Lower leg skin (tissue), 4 donors: Measurements from ENCODE around the gene TNFAIP2. TPM values are rescaled to one million over a fixed set of nuclear protein-coding genes. Genes with fewer than 3 reads are reported as not detected.

Experiments
- DNase-seq, 2 donors: peaks; one replicate each; pipeline ENCODE4 v3.0.0-alpha.2; 2019; ENCODE audit warnings: low spot score in 2 of 2
- H3K4me3 ChIP-seq: fragments of 200-600 bp; sonication (generic); 2 replicates; pipeline ENCODE4 v1.5.1; 2017; ENCODE audit warnings: mild to moderate bottlenecking, low read depth; ENCODE audit not compliant: poor library complexity, severe bottlenecking
- CTCF ChIP-seq, 3 donors: fragments of 450-650 bp; IDR thresholded peaks; one replicate each; pipeline ENCODE4 v1.5.1; 2016; ENCODE audit warnings: antibody characterized with exemption in 3 of 3, mild to moderate bottlenecking in 3 of 3, moderate library complexity in 2 of 3
- POLR2A ChIP-seq, 2 donors: fragments of 450-650 bp; IDR thresholded peaks; one replicate each; pipeline ENCODE4 v1.6.1; 2016 to 2017; ENCODE audit warnings: antibody characterized with exemption in 2 of 2, mild to moderate bottlenecking in 1 of 2, moderate library complexity in 1 of 2
- WGBS, 2 donors: methylation state at CpG; one replicate each; pipeline ENCODE4 v1.1.5; 2018; 5-methylcytosine and 5-hydroxymethylcytosine counted together
- intact Hi-C: fragments of 100-400 bp; cut with DNase I; formaldehyde crosslinking; loops from one replicate; pipeline ENCODE4 v1.15.0; 2023; ENCODE audit warnings: low total_unique reads
- total RNA-seq, 4 donors: library from RNA; depleted of rRNA; stranded (reverse); fragments of >200 nt; gene quantifications; one replicate each; pipeline ENCODE4 v1.1.0, GENCODE V29; 2016

Gene TNFAIP2
- total RNA-seq, 4 donors from 2014 or later, result 8.2 to 33.6 (median 20.3) TPM

DNA sequence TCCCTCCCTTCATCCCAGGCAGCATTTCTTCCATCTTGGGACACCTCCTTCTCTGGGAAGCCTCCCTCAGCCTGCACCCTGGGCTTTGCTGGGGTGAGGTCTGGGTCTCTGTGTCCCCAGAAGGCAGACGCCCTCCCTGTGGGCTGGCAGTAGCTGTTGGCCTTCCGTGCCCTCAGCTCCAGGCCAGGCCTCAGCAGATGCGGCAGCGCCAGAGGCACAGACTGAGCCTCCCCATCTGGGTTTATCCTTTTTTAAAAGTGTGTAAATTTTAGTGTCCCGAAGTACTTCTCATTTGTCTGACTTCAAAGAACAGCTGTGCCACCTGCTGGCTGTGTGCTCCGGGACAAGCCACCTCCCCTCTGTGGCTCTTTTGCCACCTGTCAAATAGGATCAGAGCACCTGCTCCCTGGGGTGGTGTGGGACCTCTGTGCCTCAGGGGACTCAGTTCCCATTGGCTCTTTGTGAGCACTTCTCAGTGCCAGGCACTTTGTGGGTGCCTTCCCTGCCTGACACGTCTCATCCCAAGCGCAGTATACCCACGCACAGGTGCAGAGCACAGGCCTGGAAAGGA lies 17.6 kb upstream of the TNFAIP2 start:
- no peak for DNase-seq
- intact Hi-C loops, result loop anchor here (5.0 kb wide), 1 partner anchor 187 kb away; no protein-coding TSS in a partner anchor
- 41 to 49% methylated on average over 8 to 9 of the region's 9 CpGs for WGBS, 2 donors
- TF ChIP-seq CTCF (IDR thresholded peaks at IDR 0.05), result no peak
- TF ChIP-seq POLR2A (IDR thresholded peaks at IDR 0.05), result no peak
- no peak overlapping the region for H3K4me3 ChIP-seq

DNA sequence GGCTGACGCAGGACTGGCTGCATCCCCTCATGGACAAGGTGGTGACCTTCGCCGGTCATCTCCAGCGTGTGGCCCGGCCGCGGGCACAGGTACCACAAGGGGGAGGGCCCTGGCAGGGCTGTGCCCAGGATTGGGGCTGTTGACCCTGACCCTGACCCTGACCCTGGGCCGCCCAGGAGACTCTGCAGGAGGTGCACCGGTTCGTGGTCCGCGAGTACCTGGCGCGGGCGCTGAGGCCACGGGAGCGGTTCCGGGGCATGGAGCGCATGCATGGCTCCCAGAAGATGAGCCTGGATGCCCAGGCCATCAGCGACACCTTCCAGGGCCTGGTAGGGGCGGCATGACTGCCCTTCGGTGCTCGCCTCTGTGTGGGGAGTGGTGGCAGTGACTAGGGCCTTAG lies 15.8 kb upstream of the TNFAIP2 start:
- 95 to 98% methylated on average over 12 to 21 of the region's 23 CpGs for WGBS, 2 donors
- intact Hi-C loops, result loop anchor here (5.0 kb wide), 1 partner anchor 185 kb away; no protein-coding TSS in a partner anchor
- TF ChIP-seq CTCF (IDR thresholded peaks at IDR 0.05) (no peak), POLR2A (IDR thresholded peaks at IDR 0.05) (no peak)
- no peak overlapping the region for H3K4me3 ChIP-seq
- DNase-seq, result no peak

DNA sequence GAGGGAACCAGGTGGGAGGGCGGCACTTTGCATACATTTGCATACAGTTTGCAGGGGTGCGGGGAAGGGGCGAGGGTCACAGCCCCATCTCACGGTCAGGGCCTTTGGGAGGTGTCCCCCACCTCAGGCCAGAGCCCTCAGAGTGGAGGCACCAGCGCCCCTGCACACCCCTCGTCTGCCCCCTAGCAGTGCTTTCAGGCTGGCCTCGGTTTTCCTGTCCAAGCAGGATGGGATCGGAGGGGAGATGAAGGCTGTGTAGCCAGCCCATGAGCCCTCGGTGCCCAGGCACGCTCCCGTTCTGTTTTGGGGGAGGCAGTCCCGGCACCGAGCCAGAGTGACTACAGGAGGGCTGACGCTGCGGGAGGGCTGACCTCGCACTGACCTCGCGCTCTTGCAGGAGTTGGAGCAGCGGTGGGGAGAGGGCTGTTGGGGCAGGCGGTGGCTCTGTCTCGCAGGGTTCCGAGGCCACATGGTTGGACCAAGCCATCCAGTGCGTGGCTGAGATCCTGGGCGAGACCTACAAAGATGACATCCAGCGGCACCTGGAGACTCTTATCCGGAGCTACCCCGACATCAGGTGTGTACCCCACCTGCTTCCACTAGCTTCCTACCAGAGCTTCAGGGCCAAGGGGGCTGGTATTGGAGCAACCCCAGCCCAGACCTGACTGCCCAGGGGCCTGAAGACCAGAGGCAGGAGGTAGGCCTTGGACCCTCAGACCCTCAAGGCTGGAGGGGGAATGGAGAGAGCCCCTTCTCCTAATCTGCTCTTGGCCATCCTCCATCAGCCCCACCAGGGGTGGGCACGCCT lies 15.1 kb upstream of the TNFAIP2 start:
- 89 to 92% methylated on average over 18 to 25 of the region's 28 CpGs for WGBS, 2 donors

DNA sequence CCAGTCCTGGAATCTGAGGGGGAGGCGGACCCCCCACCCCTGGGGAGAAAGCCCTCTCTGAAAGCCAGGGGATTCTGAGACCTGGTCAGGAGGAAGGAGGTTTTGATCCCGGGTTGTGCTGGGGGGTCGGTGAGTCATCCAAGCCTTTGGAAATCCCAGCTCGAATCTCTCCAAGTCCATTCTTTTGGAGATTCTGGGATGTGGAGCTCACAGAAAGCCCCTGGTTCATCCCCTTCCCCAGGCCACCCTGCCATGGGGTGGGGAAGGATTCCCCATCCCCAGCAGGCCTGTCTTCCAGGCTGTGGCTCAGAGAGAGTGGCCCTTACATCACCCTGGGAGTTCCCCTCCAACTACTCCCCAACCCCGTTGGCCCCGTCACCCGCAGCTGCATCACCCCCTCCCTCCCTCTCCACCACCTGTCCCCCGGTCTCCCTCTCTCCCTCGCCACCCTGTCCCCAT lies 14.5 kb upstream of the TNFAIP2 start:
- intact Hi-C loops, result loop anchor here (5.0 kb wide), 1 partner anchor 184 kb away; no protein-coding TSS in a partner anchor
- DNase-seq, result no peak
- WGBS, 2 donors, result 21 to 24% methylated on average over 7 to 8 of the region's 9 CpGs
- no peak overlapping the region for H3K4me3 ChIP-seq
- TF ChIP-seq CTCF (IDR thresholded peaks at IDR 0.05), result no peak
- no peak for TF ChIP-seq POLR2A (IDR thresholded peaks at IDR 0.05)

More for the DNA sequence above, 15.1 kb upstream of the TNFAIP2 start:
- DNase-seq, result no peak
- TF ChIP-seq POLR2A (IDR thresholded peaks at IDR 0.05) (no peak), CTCF (IDR thresholded peaks at IDR 0.05) (no peak)
- no peak overlapping the region for H3K4me3 ChIP-seq
- intact Hi-C loops, result loop anchor here (5.0 kb wide), 1 partner anchor 184 kb away; no protein-coding TSS in a partner anchor

GRCh38 chr14:103109535-103110441 lies 13.5 kb upstream of the TNFAIP2 start:
- TF ChIP-seq CTCF (IDR thresholded peaks at IDR 0.05) (no peak), POLR2A (IDR thresholded peaks at IDR 0.05) (no peak)
- DNase-seq, result no peak
- intact Hi-C loops, result loop anchor here (5.0 kb wide), 1 partner anchor 183 kb away; no protein-coding TSS in a partner anchor
- WGBS, 2 donors, result 38 to 50% methylated on average over 8 to 28 of the region's 32 CpGs
- H3K4me3 ChIP-seq, result no peak overlapping the region
